Measurements from ENCODE around the gene AQP5.

DNA sequence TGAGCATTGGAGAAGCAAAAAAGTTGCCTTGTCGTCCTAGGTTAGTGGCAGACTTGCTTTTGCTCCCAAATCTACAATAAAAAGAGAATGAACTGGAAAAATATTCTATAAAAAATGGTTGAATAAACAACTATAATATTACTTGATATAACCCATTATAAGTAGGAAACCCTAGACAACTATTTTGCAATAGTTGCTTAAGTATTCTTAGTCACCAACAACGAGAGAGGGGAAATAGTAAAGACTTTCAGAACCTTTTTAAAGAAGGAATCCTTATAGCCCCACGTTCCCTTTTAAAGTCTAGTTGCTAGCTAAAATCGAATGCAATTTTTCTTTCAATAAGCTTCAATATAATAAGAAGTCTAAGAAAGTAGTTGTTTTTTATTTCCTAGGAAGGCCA lies 28.6 kb downstream of the AQP5 start:
- TF ChIP-seq, protein P1, sequence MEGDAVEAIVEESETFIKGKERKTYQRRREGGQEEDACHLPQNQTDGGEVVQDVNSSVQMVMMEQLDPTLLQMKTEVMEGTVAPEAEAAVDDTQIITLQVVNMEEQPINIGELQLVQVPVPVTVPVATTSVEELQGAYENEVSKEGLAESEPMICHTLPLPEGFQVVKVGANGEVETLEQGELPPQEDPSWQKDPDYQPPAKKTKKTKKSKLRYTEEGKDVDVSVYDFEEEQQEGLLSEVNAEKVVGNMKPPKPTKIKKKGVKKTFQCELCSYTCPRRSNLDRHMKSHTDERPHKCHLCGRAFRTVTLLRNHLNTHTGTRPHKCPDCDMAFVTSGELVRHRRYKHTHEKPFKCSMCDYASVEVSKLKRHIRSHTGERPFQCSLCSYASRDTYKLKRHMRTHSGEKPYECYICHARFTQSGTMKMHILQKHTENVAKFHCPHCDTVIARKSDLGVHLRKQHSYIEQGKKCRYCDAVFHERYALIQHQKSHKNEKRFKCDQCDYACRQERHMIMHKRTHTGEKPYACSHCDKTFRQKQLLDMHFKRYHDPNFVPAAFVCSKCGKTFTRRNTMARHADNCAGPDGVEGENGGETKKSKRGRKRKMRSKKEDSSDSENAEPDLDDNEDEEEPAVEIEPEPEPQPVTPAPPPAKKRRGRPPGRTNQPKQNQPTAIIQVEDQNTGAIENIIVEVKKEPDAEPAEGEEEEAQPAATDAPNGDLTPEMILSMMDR (conservative IDR thresholded peaks at IDR 0.05; ENCODE audit: low read depth, low read length) = no peak
- TF ChIP-seq EZH2phosphoT487 (IDR thresholded peaks at IDR 0.05; ENCODE audit: borderline replicate concordance, low read length) = no peak
